ENCODE measurements around the gene HDAC4. TPM values are rescaled to one million over a fixed set of nuclear protein-coding genes. Genes with fewer than 3 reads are reported as not detected.

The HDAC4 gene
- polyA plus RNA-seq, 1 experiment = 8.9 TPM

GRCh38 chr2:239068411-239068810 lies 332.4 kb downstream of the HDAC4 start:
- H3K27me3 ChIP-seq (ENCODE audit: control insufficient read depth, insufficient read depth, low read length) = no peaks in the 10 kb centered on the region
- ChIA-PET CTCF (no interaction called here), POLR2A (no interaction called here)
- no peak for DNase-seq (ENCODE audit: low read depth, low spot score)
- TF ChIP-seq CTCF (IDR thresholded peaks at IDR 0.05; ENCODE audit: low read depth, low read length) = no peak
- peaks cover 22% of the 10 kb centered on the region for H3K9me3 ChIP-seq (ENCODE audit: control insufficient read depth, insufficient read depth, low read length)
- no peak overlapping the region for H3K4me3 ChIP-seq (ENCODE audit: low read depth, low read length)
- no peak overlapping the region for H3K27ac ChIP-seq (ENCODE audit: low read depth, low read length)

DNA sequence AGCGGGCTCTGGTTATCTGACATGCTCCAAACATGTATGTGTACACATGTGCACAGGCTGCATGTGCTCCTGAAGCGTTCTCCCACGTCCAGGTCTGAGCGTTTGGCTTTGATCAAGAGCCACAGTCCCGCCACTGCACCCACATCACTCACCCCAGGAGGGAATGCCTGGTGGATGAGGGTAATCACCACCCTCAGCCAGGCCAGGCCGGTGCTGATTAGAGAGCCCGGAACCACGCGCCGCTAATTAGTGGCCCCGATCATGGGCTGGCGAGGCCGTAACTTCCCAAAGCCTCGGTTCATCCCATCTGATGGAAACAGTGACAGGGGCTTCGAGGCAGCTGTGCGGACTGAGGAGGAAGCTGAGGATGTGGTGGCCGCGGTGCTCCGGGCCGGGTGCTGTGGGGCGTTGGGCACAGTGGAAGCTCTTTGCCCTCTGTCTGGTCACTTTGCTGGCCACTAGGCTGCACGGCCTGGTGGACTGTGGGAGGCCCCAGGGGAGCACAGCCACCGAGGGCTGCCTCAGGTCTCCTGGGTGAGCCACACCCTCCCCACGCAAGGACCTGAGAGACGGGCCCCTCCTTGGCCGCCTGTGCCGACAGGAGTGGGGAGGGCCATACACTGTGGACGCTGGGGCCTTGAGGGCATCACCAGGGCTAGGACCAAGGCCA lies 333.5 kb downstream of the HDAC4 start:
- Histone ChIP-seq H3K9me3 (ENCODE audit: control insufficient read depth, insufficient read depth, low read length) (peaks cover 21% of the 10 kb centered on the region), H3K4me3 (ENCODE audit: low read depth, low read length) (no peak overlapping the region), H3K27me3 (ENCODE audit: control insufficient read depth, insufficient read depth, low read length) (no peaks in the 10 kb centered on the region), H3K27ac (ENCODE audit: low read depth, low read length) (no peak overlapping the region)
- ChIA-PET POLR2A (no interaction called here), CTCF (no interaction called here)
- DNase-seq (ENCODE audit: low read depth, low spot score) = no peak
- no peak for TF ChIP-seq CTCF (IDR thresholded peaks at IDR 0.05; ENCODE audit: low read depth, low read length)

GRCh38 chr2:239066597-239066996 lies 334.2 kb downstream of the HDAC4 start:
- Histone ChIP-seq H3K27ac (ENCODE audit: low read depth, low read length) (no peak overlapping the region), H3K9me3 (ENCODE audit: control insufficient read depth, insufficient read depth, low read length) (peaks cover 19% of the 10 kb centered on the region), H3K27me3 (ENCODE audit: control insufficient read depth, insufficient read depth, low read length) (no peaks in the 10 kb centered on the region), H3K4me3 (ENCODE audit: low read depth, low read length) (no peak overlapping the region)
- no peak for TF ChIP-seq CTCF (IDR thresholded peaks at IDR 0.05; ENCODE audit: low read depth, low read length)
- POLR2A ChIA-PET = no interaction called here
- CTCF ChIA-PET = no interaction called here
- DNase-seq (ENCODE audit: low read depth, low spot score) = no peak

- Histone ChIP-seq H3K27ac (ENCODE audit: low read depth, low read length) (no peak overlapping the region), H3K4me3 (ENCODE audit: low read depth, low read length) (no peak overlapping the region), H3K9me3 (ENCODE audit: control insufficient read depth, insufficient read depth, low read length) (peaks cover 12% of the 10 kb centered on the region; the same call in 1 of the 2 replicates), H3K27me3 (ENCODE audit: control insufficient read depth, insufficient read depth, low read length) (no peaks in the 10 kb centered on the region)
- DNase-seq (ENCODE audit: low read depth, low spot score) = no peak
- TF ChIP-seq CTCF (IDR thresholded peaks at IDR 0.05; ENCODE audit: low read depth, low read length) = no peak
- POLR2A ChIA-PET = no interaction called here
- CTCF ChIA-PET = no interaction called here
Observed at GRCh38 chr2:239065962-239066361, 334.9 kb downstream of the HDAC4 start.

DNA sequence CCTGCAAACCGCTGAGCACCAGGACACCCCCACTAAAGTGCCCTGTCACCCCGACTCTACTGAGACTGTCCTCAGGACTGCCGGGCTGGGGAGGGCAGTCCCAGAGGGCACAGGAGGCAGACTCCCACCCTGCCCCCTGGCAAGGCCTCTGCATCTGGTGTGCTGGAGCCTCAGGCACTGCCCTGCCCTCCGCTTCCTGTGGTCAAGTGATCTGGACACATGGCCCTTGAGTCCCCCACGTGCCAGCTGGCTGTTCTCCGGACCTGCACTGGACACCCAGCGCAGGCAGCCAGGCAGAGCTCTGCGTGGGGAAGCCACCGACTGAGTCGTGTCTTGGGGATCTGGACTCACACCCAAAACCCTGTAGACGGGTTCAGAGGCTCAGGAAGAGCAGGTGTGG lies 335.3 kb downstream of the HDAC4 start:
- no peak overlapping the region for H3K4me3 ChIP-seq (ENCODE audit: low read depth, low read length)
- POLR2A ChIA-PET = no interaction called here
- H3K27me3 ChIP-seq (ENCODE audit: control insufficient read depth, insufficient read depth, low read length) = no peaks in the 10 kb centered on the region
- CTCF ChIA-PET = no interaction called here
- DNase-seq (ENCODE audit: low read depth, low spot score) = no peak
- no peak for TF ChIP-seq CTCF (IDR thresholded peaks at IDR 0.05; ENCODE audit: low read depth, low read length)
- no peak overlapping the region for H3K27ac ChIP-seq (ENCODE audit: low read depth, low read length)
- H3K9me3 ChIP-seq (ENCODE audit: control insufficient read depth, insufficient read depth, low read length) = peaks cover 11% of the 10 kb centered on the region; the same call in 1 of the 2 replicates

Measured in AG04450 (cell line).